Endothelial cell of hepatic sinusoid (primary cell): ENCODE measurements around the gene DDA1.
"Not testable (repeated sequence)": the region's sequence is repeated elsewhere in the genome, so short reads cannot be mapped to it uniquely, and the experiment has no call there.

Source experiments
- in situ Hi-C: cut with HindIII; loops from 2 replicates; pipeline ENCODE4 v1.10.0; 2017; ENCODE audit warnings: low sequenced_read_pairs

Gene DDA1

DNA sequence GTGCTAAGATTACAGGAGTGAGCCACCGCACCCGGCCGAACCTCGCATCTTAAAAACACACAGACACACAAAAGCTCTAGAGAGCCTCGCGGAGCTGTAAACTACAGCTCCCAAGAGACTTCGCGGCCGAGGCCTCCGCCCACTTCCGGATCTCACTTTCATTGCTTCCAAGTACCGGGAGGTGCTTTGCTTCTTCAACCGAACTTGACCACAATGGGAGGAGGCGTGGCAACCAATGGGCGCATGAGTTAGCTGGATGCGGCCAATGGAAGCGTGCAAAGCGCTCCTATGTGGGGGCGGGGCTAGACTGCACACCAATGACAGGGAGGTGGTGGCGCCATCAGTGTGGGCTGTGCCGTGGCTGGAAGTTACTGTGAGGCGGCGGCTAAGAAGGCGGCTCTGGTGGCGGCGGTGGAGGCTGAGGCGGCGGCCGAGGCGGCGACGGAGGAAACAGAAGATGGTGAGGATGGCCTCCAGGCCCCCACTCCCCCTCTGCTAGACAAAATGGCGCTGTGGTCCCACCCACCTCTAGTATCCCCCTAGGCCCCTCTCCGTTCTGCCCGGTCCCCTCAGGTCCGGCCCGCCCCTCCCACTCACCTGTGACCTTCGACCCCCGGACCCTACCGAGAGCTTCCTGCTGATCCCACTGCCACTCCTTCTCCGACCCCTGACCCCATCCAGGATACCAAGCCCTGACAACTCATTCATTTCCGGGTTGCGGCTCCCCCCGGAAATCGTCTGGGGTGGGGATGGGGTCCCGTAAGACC lies at the start of gene DDA1:
DDA1 (plus strand) TSS at position 366 of the 767 bp plus-strand sequence; CDS start at position 458, 92 bp downstream.
- in situ Hi-C loops: loop anchor here (10.0 to 25.0 kb wide), 3 partner anchors 65 to 253 kb away; partner anchors contain the start of genes COLGALT1 and NR2F6

DNA sequence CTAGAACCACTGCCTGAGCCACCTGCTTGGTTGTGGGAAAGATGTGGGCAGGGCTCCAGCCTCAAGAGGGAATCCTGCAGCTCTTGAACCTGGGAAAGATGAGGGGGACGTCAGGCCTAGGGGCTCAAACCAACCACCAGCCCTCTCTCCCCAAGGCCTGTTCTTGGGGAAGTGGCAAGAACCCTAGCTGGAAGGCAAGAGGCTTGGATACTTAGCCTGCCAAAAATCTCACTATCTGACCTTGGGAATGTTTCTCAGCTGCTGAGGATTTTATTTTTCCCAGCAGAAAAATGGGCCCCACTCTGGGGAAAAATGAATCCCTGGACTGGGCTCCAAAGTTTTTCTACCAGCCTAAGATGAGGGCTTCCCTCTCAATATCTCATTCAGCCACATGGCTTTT lies 49.4 kb upstream of the DDA1 start:
- in situ Hi-C loops: no loop called here

DNA sequence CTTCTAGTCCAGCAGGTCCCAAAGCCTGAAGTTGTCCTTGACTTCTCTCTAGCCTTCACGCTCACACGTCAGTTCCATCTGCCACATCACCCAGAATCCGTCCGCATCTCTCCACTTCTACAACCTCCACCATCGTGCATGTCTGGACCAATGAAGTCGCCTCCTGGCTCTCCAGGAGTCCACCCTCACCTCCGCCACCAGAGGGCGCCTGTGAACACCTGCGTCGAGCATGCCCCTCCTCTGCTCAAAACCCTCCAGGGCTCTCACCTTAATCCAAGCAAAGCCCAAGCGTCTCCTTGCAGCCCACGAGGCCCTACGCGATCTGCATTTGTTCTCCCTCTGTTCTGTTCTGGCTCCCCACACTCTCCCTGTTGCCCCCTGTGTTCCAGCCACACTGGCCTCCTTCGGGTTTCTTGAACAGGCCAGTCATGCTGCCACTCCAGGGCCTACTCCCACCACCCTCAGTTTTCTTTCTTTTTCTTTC lies 48.5 kb upstream of the DDA1 start:
- in situ Hi-C loops: no loop called here

DNA sequence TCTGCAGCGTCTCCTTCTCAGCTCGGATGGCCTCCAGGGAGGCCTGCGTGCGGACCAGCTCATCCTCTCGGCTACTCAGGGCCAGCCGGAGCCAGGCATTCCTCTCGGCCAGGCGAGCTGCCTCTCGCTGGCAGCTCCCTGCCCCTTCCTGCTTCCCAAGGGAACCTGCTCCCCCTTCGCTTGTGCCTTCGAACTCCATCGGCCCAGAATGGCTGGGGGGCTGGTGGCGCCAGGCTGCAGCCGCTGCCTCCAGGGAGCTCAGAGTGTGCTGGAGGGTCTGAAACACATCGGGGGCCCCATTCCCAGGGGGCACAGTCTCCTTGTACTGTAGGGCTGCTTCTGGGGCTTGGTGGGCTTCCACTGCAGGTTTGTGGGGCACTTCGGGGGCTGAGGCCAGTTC lies 46.8 kb upstream of the DDA1 start:
- in situ Hi-C loops: no loop called here

DNA sequence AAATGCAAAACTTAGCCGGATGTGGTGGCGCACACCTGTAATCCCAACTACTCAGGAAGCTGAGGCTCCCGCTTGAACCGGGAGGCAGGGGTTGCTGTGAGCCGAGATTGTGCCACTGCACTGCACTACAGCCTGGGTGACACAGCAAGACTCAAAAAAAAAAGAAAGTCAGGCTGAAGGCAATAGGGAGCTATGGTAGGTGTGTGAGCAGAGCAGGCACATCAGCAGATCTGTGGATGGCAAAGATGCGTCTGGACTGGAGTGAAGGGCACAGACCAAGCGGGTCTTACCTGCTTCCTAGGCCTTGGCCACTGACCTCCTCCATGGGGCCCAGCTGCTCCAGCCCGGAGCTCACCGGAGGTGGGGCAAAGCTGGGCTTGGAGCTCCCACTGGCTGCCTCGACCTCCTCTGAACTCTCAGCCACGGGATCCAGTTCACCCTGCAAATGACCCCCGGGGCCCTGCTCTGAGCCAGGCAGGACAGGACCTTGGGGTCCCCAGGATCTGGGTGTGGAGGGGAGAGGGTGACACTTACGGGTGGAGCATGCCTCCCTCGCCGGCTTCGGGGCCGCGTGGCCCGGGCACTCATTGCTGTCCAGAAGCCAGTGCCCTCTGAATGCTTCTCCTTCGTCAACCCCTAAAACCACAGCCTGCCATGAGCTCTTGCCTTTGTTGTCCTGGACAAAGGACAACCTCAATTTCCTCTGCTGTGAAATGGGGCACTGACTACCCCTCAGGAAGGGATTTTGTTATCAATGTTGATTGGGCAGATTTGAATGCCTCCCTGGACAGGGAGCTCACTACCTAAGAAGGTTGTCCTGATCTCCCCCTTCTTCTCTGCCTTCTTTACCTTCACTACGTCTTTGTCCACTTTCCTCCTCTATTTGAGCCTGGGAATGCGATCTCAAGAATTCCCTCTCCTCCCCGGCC lies 45.4 kb upstream of the DDA1 start:
- in situ Hi-C loops: no loop called here

DNA sequence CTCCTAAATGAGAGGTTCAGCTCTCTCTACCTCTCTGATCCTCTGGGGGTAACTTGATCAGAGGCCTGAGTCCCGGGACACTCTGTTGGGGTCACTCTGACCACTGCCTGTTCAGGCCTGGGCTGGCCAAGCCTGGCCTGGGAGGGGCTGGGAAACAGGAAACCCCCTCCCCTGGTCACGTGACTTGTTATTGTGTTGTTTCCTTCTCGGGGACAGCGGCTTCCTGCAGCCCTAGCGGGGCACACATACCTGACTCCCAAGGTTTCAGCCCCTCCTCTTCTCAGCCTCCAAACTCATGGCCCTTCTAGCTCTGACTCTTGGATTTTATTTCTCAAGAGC lies 44.8 kb upstream of the DDA1 start, which contains the start of gene USHBP1:
USHBP1 (minus strand) TSS at position 105 of the 339 bp plus-strand sequence. CDS start 446 bp downstream, outside the sequence.
- in situ Hi-C loops: no loop called here

DNA sequence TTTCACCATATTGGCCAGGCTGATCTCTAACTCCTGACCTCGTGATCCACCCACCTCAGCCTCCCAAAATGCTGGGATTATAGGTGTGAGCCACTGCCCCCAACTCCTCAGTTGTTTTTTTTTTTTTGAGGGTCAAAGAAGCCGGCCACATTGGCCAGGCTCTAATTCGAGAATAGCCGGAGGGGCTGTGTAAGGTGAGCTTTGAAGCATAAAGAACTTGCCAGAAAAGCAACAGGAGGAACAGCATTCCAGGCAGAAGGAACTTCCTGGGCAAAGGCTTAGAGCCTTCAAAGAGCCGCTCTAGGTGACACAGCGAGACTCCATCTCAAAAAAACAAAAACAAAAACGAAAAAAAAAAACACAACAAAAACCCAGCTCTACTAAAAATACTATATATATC lies 43.3 kb upstream of the DDA1 start:
- in situ Hi-C loops: no loop called here

DNA sequence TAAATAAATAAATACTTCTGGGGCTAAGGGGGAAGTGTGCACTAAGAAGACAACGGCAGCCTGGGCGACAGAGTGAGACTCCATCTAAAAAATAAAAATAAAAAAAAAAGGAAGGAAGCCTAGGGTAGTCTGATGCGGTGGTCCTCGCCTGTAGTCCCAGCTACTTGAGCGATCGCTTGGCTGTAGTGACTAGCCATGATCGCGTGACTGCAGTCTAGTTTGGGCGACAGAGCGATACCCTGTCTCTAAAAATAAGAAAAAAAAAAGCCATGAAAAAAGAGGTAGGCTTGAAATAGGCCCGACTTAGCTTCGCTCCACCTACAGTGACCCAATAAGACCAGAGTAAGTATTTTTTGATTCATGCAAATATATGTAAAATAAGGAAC lies 42.8 kb upstream of the DDA1 start:
- in situ Hi-C loops: no loop called here

DNA sequence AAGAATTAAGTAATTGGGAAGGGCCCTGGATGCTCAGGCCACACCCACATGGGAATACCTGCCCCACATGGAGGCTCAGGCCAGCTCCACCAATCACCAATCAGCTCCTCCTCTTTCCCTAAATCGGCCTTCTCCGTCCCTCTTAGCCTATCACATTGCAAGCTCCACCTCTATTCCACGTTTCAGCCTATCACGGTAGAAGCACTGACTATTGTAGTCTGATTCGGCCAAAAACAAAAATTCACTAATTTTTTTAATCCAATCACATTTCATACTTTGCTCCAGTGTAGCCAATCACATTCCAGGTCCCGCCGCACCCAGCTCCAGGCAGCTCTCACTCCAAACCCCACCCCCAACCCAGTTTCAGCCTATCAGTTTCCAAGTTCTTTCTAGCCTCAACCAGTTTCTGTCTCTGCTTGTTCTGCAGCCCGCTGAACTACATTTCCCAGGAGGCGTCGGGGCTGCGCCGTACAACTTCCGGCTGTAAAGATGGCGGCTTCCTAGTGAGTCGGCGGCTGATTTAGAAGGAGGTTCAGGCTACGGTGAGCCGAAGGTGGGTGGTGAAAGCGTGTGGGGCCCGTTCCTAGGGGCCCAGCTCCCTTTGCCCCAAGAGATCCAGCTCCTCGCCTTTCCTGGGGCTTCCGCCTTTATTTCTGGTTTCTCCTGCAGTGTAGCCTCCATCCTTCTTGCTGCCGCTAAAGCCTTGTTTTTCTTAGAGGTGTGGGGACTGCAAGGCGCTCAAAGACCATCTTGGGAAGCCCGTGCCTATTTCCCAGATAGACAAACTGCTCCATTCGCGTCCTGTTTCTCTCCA lies 42.2 kb upstream of the DDA1 start, which contains the start of gene BABAM1:
BABAM1 (plus strand) TSS at position 469 of the 814 bp plus-strand sequence. CDS start 1,364 bp downstream, outside the sequence.
- in situ Hi-C loops: no loop called here

DNA sequence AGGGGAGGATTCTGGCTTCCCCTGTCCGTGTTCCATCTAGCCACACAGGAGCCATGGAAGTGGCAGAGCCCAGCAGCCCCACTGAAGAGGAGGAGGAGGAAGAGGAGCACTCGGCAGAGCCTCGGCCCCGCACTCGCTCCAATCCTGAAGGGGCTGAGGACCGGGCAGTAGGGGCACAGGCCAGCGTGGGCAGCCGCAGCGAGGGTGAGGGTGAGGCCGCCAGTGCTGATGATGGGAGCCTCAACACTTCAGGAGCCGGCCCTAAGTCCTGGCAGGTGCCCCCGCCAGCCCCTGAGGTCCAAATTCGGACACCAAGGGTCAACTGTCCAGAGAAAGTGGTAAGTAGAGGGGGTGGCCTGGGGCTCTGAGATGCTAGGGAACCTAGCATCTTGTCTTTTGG lies 40.6 kb upstream of the DDA1 start:
- in situ Hi-C loops: no loop called here

DNA sequence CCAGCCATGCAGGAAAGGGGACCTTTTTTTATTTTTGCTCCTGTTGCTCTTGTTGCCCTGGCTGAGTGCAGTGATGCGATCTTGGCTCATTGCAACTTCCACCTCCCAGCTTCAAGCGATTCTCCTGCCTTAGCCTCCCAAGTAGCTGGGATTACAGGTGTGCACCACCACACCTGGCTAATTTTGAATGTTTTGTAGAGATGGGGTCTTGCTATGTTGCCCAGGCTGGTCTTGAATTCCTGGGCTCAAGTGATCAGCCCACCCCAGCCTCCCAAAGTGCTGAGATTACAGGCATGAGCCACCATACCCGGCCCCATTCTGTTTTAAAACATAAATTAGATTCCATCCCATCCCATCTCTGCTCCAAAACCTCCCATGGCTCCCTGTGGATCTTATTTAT lies 34.5 kb upstream of the DDA1 start:
- in situ Hi-C loops: not testable (repeated sequence)

DNA sequence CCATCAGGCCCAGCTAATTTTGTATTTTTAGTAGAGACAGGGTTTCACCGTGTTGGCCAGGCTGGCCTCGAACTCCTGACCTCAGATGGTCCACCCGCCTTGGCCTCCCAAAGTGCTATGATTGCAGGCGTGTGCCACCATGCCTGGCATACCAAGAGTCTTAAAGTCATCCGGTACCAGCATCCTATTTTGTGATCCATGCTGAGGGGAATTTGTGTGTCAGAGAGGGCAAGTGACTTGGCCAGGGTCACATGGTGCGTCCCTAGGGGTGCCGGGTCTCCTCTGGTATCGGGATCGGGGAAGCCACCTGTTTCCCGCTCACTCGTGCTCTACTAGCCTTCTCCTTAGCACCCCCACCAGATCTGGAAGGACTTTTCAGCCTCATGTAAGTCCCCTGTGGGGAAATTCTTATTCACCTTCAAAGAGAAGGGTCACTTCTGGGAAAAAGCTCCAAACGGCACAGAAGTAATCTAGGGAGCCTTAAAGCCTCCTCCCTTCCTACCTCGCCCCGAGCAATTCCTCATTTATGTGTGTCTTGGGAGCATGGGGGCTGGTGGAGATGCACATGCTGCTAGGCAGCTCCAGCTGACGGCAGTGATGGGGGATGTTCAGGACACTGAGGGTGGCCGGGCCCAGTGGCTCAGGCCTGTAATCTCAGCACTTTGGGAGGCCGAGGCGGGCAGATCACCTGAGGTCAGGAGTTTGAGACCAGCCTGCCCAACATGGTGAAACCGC lies 33.8 kb upstream of the DDA1 start:
- in situ Hi-C loops: no loop called here

DNA sequence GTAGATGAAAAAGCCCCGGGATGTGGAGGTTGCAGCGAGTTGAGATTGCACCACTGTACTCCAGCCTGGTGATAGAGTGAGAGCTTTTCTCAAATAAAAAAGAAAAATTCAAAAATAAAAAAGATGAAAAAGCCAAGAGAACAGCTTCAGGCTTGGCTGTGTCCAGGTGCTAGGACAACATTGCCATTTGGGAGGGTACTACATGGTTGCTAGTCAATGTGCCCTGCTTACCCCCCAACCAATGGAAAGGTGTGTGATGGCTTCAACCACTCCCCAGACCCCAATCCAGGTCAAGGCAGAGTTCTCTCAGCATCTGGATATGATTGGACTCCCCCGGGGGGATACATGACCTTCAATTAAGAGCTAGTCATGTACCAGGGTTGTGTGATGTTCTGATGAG lies 29.9 kb upstream of the DDA1 start:
- in situ Hi-C loops: no loop called here

DNA sequence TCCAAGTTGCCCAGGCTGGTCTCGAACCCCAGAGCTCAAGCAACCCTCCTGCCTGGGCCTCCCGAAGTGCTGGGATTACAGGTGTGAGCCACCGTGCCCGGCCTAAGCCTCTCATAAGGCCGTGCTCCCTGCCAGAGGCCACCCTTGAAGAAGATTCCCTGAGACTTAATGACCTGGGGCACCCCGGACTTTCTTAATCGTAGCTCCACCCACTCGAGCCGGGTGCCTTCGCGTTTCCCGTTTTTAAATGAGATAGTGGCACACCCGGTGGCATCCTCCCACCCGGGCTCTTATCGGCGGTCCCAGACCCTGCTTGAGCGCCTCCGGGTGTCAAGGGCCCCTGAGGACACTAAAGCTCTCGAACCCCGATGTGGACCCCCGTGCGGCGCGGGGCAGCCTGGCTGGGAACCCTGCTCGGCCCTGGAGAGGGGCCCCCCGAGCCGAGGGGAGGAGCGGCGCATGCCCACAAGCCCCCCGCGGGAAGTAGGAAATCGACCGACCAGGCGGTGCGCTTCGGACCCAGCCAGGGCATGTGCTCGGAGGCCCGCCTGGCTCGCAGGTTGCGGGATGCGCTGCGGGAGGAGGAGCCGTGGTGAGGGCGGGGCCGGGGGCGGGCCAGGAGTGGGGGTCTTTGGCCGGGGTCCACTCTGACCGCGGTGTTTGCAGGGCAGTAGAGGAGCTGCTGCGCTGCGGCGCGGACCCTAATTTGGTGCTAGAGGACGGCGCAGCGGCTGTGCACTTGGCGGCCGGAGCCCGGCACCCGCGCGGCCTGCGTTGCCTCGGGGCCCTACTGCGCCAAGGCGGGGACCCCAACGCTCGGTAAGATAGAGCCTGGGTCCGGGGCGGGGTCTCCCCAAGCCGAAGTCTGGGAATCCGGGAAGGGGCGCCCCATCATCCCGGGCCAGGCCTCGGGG lies 27.7 kb upstream of the DDA1 start, which contains the start of gene ANKLE1:
ANKLE1 (plus strand) TSS at position 511 of the 914 bp plus-strand sequence; CDS start at position 531, 20 bp downstream.
- in situ Hi-C loops: no loop called here

DNA sequence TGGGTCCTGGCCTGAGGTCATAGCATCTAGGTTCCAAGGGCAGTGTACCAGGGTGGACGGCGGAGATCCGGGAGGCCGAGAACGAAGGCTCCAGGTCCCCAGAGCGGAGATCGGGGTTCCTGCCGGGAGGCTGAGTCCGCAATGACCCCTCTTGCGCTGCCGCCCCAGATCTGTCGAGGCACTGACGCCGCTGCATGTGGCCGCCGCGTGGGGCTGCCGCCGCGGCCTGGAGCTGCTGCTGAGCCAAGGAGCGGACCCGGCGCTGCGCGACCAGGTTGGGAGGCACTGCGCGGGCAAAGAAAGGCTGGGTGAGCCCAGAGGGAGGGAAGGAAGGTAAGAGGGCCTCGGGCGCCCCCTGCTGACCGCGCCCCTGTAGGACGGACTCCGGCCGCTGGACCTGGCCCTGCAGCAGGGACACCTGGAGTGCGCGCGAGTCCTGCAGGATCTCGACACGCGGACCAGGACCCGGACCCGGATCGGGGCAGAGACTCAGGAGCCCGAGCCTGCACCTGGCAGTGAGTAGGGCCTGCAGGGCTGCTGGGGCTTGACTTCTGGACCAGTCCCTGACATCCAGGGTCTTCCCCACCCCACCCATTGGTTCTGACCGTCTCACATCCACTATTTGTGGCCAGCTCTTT lies 26.8 kb upstream of the DDA1 start:
- in situ Hi-C loops: no loop called here

DNA sequence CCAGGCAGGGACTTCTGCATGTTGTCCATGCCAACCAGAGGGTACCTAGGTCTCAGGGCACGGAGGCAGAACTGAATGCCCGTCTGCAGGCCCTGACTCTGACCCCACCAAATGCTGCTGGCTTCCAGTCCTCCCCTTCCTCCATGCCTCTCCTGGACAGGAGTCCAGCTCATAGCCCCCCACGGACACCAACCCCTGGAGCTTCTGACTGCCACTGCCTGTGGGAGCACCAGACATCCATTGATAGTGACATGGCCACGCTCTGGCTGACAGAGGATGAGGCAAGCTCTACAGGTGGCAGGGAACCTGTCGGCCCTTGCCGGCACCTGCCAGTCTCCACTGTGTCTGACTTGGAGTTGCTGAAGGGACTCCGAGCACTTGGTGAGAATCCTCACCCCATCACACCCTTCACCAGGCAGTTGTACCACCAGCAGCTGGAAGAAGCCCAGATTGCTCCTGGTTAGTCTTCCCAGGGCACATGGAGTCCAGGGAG lies 25.8 kb upstream of the DDA1 start:
- in situ Hi-C loops: no loop called here

DNA sequence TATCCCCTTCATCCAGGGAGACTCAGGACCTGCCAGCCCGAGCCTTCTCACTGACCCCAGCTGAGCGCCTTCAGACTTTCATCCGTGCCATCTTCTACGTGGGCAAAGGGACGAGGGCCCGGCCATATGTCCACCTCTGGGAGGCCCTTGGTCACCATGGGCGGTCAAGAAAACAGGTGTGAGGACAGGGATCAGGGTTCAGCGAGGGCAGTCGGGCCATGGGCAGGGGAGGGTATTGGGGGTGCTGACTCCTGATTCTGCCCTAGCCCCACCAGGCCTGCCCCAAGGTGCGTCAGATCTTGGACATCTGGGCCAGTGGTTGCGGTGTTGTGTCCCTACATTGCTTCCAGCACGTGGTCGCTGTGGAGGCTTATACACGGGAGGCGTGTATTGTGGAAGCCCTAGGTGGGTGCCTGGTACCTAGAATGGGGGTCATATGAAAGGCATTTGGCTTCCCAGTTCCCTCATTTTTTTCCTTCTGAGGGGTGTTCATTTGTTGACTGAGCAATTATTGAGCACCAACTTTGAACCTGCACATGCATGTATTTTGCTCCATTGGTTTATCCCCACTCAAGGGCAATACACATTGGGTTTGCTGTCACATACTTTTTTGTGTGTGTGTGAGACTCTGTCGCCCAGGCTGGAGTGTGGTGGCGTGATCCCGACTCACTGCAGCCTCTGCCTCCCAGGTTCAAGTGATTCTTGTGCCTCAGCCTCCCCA lies 23.8 kb upstream of the DDA1 start:
- in situ Hi-C loops: no loop called here

DNA sequence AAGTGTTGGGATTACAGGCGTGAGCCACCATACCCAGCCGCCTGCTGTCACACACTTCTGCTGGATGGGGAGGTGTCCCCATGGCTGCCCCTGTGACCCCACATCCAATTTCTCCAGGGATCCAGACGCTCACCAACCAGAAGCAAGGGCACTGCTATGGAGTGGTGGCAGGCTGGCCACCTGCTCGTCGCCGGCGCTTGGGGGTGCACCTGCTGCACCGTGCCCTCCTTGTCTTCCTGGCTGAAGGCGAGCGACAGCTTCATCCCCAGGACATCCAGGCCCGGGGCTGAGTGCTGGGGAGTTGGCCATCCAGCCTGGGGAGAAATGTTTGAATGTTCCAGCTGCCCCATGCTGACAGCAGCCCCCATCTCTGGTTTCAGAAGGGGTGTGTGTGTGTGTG lies 23.1 kb upstream of the DDA1 start:
- in situ Hi-C loops: no loop called here
